ENCODE results near the gene ZNF586. TPM values are rescaled to one million over a fixed set of nuclear protein-coding genes. Genes with fewer than 3 reads are reported as not detected.

Gene ZNF586
- total and polyA plus RNA-seq, 2 experiments from 2014 or later, result 5.2 to 16.9 TPM

GRCh38 chr19:57771417-57771816, 1.9 kb downstream of the ZNF586 start (continued):
- TF ChIP-seq ETS1 (IDR thresholded peaks at IDR 0.05), result no peak
- TF ChIP-seq CREB1 (CRISPR knock-in tag; IDR thresholded peaks at IDR 0.05; ENCODE audit: low read depth), result no peak
- TF ChIP-seq ZNF331 (CRISPR knock-in tag; IDR thresholded peaks at IDR 0.05; ENCODE audit: low read depth), result no peak
- no peak for TF ChIP-seq EZH2phosphoT487 (IDR thresholded peaks at IDR 0.05; ENCODE audit: unreplicated experiment)
- TF ChIP-seq EZH2 (IDR thresholded peaks at IDR 0.05; ENCODE audit: low read depth, unreplicated experiment), result no peak
- TF ChIP-seq REST (IDR thresholded peaks at IDR 0.05; ENCODE audit: unreplicated experiment), result no peak
- no peak for TF ChIP-seq CTCF (conservative IDR thresholded peaks at IDR 0.05; ENCODE audit: low read depth in 2 of 2)
- TF ChIP-seq POLR2AphosphoS5 (IDR thresholded peaks at IDR 0.05; ENCODE audit: low read depth), result no peak

GRCh38 chr19:57773488-57773887, 4.0 kb downstream of the ZNF586 start:
- Mint-ChIP-seq H3K36me3 (ENCODE audit: low read depth) (peaks cover 43% of the 10 kb centered on the region), H3K27me3 (ENCODE audit: insufficient read depth, low read depth, poor library complexity) (peaks cover 10% of the 10 kb centered on the region), H3K9me3 (0 out of 3 replicates have a peak, but pooled peaks cover 3% of the 10 kb centered on the region), H3K4me3 (no peak overlapping the region; the same call in 2 of the 3 replicates), H3K27ac (no peak overlapping the region), H3K4me1 (peaks cover 17% of the 10 kb centered on the region)
- Histone ChIP-seq H3K27ac (ENCODE audit: low read depth) (no peak overlapping the region), H3K9me2 (ENCODE audit: insufficient read depth) (no peaks in the 10 kb centered on the region), H3K4me2 (no peak overlapping the region), H3K27me3 (ENCODE audit: insufficient read depth) (no peaks in the 10 kb centered on the region), H3K36me3 (ENCODE audit: insufficient read depth) (peaks cover 13% of the 10 kb centered on the region), H4K20me1 (replicated peaks; ENCODE audit: insufficient read depth) (peaks cover 18% of the 10 kb centered on the region), H3K79me2 (replicated peaks; ENCODE audit: insufficient read depth) (peaks cover 80% of the 10 kb centered on the region), H3K4me1 (ENCODE audit: insufficient read depth) (peaks cover 7% of the 10 kb centered on the region), H2AFZ (no peak overlapping the region), H3F3A (replicated peaks; ENCODE audit: low read depth) (peaks cover 7% of the 10 kb centered on the region), H3K4me3 (no peak overlapping the region)
- ATAC-seq, result no peak
- no peak for TF ChIP-seq NANOG (IDR thresholded peaks at IDR 0.05; ENCODE audit: borderline replicate concordance)
- no peak for TF ChIP-seq ZNF114 (CRISPR knock-in tag; IDR thresholded peaks at IDR 0.05)
- no peak for TF ChIP-seq ZNF331 (CRISPR knock-in tag; IDR thresholded peaks at IDR 0.05; ENCODE audit: low read depth)
- TF ChIP-seq CREB1 (CRISPR knock-in tag; IDR thresholded peaks at IDR 0.05; ENCODE audit: low read depth), result no peak
- no peak for DNase-seq (ENCODE audit: low spot score)
